Lower leg skin (tissue), 4 donors: ENCODE measurements around the gene CCDC34. TPM values are rescaled to one million over a fixed set of nuclear protein-coding genes. Genes with fewer than 3 reads are reported as not detected.

Experiments
- DNase-seq, 2 donors: peaks; one replicate each; pipeline ENCODE4 v3.0.0-alpha.2; 2019; ENCODE audit warnings: low spot score in 2 of 2
- H3K4me3 ChIP-seq: fragments of 200-600 bp; sonication (generic); 2 replicates; pipeline ENCODE4 v1.5.1; 2017; ENCODE audit warnings: mild to moderate bottlenecking, low read depth; ENCODE audit not compliant: poor library complexity, severe bottlenecking
- POLR2A ChIP-seq, 2 donors: fragments of 450-650 bp; IDR thresholded peaks; one replicate each; pipeline ENCODE4 v1.6.1; 2016 to 2017; ENCODE audit warnings: antibody characterized with exemption in 2 of 2, mild to moderate bottlenecking in 1 of 2, moderate library complexity in 1 of 2
- WGBS, 2 donors: methylation state at CpG; one replicate each; pipeline ENCODE4 v1.1.5; 2018; 5-methylcytosine and 5-hydroxymethylcytosine counted together
- intact Hi-C: fragments of 100-400 bp; cut with DNase I; formaldehyde crosslinking; loops from one replicate; pipeline ENCODE4 v1.15.0; 2023; ENCODE audit warnings: low total_unique reads
- total RNA-seq, 4 donors: library from RNA; depleted of rRNA; stranded (reverse); fragments of >200 nt; gene quantifications; one replicate each; pipeline ENCODE4 v1.1.0, GENCODE V29; 2016
- TF ChIP-seq, protein P1 (sequence below), 3 donors: fragments of 450-650 bp; IDR thresholded peaks; one replicate each; pipeline ENCODE4 v1.5.1; 2016; ENCODE audit warnings: antibody characterized with exemption in 3 of 3, mild to moderate bottlenecking in 3 of 3, moderate library complexity in 2 of 3

CCDC34 gene
- total RNA-seq, 4 donors from 2014 or later = 3.2 to 5.9 (median 4.6) TPM

DNA sequence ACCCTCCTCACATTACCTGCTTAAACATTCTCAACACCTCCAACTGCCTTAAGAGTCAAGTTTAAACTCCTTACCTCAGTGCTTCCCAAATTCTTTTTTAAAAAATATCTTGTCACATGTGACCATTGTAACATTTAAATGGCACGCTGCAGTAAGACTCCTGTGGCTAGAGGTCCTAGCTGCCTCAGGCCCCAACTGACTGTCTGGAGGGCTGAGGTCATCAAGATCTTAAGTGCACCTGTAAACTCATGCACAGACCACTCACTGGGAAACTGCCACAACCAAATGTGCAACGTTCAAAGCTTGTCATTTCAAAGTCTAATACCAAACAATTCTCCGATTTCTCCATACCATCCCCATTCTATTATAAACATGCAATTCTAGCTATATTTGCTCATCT, 16.4 kb upstream of the CCDC34 start:
- no peak overlapping the region for H3K4me3 ChIP-seq
- intact Hi-C loops = no loop called here
- WGBS, 2 donors = 85 to 87% methylated on average over 3 of the region's 3 CpGs
- DNase-seq = no peak
- TF ChIP-seq, protein P1, sequence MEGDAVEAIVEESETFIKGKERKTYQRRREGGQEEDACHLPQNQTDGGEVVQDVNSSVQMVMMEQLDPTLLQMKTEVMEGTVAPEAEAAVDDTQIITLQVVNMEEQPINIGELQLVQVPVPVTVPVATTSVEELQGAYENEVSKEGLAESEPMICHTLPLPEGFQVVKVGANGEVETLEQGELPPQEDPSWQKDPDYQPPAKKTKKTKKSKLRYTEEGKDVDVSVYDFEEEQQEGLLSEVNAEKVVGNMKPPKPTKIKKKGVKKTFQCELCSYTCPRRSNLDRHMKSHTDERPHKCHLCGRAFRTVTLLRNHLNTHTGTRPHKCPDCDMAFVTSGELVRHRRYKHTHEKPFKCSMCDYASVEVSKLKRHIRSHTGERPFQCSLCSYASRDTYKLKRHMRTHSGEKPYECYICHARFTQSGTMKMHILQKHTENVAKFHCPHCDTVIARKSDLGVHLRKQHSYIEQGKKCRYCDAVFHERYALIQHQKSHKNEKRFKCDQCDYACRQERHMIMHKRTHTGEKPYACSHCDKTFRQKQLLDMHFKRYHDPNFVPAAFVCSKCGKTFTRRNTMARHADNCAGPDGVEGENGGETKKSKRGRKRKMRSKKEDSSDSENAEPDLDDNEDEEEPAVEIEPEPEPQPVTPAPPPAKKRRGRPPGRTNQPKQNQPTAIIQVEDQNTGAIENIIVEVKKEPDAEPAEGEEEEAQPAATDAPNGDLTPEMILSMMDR (IDR thresholded peaks at IDR 0.05) = no peak
- TF ChIP-seq POLR2A (IDR thresholded peaks at IDR 0.05) = no peak

DNA sequence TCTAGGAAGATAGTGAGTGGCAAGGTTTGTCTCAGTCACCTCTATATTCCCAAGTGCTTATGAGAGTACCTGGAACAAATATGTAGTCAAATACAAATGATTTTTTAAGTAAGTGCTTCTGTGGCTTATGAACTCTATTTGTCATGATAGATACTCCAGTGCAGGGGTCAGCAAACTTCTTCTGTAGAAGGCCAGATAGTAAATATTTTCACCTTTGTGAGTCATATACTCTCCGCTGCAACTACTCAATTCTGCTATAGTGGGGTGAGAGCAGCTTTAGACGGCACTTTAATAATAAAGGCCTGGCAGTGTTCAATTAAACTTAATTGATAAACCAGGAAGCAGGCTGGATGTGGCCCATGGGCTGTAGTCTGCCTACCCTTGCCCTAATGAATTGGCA, 12.4 kb upstream of the CCDC34 start:
- 90 to 94% methylated on average over 2 of the region's 2 CpGs for whole genome bisulfite sequencing, 2 donors
- no peak overlapping the region for H3K4me3 ChIP-seq

DNA sequence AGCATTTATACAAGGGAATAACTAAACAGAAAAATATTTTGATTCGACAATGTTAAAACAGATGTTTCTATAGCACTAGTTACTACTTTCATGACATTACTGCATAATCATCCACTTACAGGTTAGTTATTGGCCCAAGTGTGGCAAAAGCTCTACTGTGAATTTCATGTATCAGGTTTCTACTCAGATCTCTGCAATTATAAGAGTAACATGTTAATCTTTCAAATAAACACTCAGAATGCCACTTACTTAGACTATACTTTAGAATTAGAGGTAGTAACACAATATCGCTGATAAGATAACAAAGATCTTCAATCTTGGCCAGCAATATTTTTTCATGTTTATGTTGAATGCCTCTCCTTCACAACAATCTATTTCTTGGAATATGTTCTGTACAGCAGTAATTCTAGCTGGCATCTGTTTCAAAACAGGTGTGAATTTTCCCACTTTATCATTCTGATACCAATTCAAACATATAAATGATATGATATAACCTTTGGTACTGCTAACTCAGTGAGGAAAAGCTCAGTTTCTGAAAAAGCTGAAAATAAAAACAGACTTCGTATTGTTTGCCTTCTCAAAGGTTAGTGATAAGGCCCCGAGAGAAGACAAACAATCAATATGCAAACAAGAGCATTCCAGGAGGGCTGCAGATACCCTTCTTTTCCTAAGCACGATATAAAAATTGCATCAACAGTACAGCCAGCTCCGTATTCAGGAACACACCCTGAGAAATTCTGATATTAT, 11.0 kb upstream of the CCDC34 start:
- no peak for TF ChIP-seq POLR2A (IDR thresholded peaks at IDR 0.05)
- TF ChIP-seq, protein P1 (IDR thresholded peaks at IDR 0.05) = no peak
- DNase-seq = no peak
- WGBS, 2 donors = 92 to 94% methylated on average over 6 of the region's 6 CpGs
- no peak overlapping the region for H3K4me3 ChIP-seq
- intact Hi-C loops = no loop called here

More for the DNA sequence above, 12.4 kb upstream of the CCDC34 start:
- DNase-seq = no peak
- intact Hi-C loops = no loop called here
- TF ChIP-seq, protein P1 (IDR thresholded peaks at IDR 0.05) = no peak
- TF ChIP-seq POLR2A (IDR thresholded peaks at IDR 0.05) = no peak

DNA sequence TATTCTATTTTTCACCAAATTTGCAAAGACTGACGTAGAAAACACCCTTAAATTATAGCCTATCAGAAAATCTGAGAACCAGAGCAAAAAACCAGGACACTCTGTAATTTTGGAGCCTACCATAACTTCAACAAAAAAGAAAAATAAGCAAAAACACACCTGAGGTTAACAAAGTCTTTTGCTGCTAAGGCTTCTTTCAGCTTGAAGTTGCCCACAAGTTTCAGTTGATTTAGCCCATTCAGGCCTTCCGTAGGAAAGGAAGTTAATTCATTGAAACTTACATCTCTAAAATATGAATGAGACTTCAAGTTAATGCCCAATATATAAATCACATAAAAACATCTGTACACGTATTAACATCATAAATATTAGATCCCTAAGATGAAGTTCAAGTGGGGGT, 10.4 kb upstream of the CCDC34 start:
- WGBS, 2 donors = 92 to 97% methylated on average over 3 of the region's 3 CpGs
- intact Hi-C loops = no loop called here
- no peak for DNase-seq

DNA sequence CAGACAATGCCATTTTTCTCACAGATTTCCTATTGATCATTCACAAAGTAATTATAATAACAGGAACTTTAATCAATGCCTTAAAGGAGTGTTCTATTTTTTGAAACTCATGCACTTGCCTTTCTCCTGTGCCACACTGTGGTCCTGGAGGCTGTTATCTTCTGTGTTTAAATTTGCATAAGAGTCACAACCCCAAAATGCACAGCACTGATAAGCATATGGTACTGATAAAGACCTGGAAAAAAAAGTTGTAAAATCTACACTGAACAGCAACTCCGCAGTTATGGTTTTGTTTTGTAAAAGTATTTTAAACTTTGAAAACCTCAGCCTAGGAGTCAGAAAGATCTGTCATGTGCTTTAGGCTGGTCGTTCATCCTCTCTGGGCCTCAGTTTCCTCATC, 9.1 kb upstream of the CCDC34 start:
- no peak for TF ChIP-seq POLR2A (IDR thresholded peaks at IDR 0.05)
- TF ChIP-seq, protein P1 (IDR thresholded peaks at IDR 0.05) = no peak
- no peak overlapping the region for H3K4me3 ChIP-seq
- 75 to 90% methylated on average over 2 of the region's 2 CpGs for WGBS, 2 donors
- intact Hi-C loops = no loop called here
- no peak for DNase-seq

More for the DNA sequence above, 10.4 kb upstream of the CCDC34 start:
- TF ChIP-seq, protein P1 (IDR thresholded peaks at IDR 0.05) = no peak
- TF ChIP-seq POLR2A (IDR thresholded peaks at IDR 0.05) = no peak
- H3K4me3 ChIP-seq = no peak overlapping the region

DNA sequence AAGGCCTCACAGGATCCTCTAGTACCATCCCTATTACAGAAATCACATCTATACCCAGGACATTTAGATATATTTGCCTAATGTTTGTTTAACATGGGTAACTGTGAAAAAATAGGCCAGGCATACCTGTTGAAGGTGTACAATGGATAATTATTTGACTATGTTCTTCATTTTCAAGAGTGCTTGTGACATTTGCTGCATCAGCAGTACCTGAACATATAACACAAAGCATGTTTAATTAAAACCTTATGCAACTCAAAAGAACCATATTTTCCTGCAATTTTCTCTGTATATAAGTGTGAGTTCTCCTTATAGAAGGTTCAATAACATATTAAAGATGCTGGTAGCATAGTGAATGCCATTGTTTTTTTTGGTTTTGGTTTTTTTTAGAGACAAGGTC, 8.5 kb upstream of the CCDC34 start:
- DNase-seq = no peak
- intact Hi-C loops = no loop called here
- no peak overlapping the region for H3K4me3 ChIP-seq
- TF ChIP-seq, protein P1 (IDR thresholded peaks at IDR 0.05) = no peak
- no peak for TF ChIP-seq POLR2A (IDR thresholded peaks at IDR 0.05)
